C1 segment of cervical spinal cord (tissue), 14 donors: ENCODE results near the gene PCDHB4.
"Not testable (repeated sequence)": the region's sequence is repeated elsewhere in the genome, so short reads cannot be mapped to it uniquely, and the experiment has no call there.

Source experiments
- DNase-seq, 14 donors: peaks; one replicate each; lab custom pipeline; 2025; lab: John Stamatoyannopoulos, UW

Gene PCDHB4

DNA sequence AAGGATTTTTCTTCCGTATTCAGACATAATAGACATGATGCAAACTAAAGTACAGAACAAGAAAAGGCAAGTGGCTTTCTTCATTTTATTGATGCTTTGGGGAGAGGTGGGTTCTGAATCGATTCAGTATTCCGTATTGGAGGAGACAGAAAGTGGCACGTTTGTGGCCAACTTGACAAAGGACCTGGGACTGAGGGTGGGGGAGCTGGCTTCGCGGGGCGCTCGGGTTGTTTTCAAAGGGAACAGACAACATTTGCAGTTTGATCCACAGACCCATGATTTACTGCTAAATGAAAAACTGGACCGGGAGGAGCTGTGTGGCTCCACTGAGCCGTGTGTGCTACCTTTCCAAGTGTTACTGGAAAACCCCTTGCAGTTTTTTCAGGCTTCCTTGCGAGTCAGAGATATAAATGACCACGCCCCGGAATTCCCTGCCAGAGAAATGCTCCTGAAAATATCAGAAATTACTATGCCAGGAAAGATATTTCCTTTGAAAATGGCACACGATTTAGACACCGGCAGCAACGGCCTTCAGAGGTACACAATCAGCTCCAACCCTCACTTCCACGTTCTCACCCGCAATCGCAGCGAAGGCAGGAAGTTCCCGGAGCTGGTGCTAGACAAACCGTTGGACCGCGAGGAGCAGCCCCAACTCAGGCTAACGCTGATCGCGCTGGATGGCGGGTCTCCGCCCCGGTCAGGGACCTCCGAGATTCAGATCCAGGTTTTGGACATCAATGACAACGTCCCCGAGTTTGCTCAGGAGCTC is 28.8 kb downstream of the PCDHB4 start:
- no peak for DNase-seq

DNA sequence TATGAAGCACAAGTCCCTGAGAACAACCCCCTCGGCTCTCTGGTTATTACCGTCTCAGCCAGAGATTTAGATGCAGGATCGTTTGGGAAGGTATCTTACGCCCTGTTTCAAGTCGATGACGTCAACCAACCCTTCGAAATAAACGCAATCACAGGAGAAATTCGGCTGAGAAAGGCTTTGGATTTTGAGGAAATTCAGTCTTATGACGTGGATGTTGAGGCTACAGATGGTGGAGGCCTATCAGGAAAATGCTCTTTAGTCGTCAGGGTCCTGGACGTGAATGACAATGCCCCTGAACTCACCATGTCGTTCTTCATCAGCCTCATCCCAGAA is 29.3 kb downstream of the PCDHB4 start:
- DNase-seq: no peak

DNA sequence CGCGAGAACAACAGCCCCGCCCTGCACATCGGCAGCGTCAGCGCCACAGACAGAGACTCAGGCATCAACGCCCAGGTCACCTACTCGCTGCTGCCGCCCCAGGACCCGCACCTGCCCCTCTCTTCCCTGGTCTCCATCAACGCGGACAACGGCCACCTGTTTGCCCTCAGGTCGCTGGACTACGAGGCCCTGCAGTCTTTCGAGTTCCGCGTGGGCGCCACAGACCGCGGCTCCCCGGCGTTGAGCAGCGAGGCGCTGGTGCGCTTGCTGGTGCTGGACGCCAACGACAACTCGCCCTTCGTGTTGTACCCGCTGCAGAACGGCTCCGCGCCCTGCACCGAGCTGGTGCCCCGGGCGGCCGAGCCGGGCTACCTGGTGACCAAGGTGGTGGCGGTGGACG is 30.0 kb downstream of the PCDHB4 start:
- not testable (repeated sequence) for DNase-seq

DNA sequence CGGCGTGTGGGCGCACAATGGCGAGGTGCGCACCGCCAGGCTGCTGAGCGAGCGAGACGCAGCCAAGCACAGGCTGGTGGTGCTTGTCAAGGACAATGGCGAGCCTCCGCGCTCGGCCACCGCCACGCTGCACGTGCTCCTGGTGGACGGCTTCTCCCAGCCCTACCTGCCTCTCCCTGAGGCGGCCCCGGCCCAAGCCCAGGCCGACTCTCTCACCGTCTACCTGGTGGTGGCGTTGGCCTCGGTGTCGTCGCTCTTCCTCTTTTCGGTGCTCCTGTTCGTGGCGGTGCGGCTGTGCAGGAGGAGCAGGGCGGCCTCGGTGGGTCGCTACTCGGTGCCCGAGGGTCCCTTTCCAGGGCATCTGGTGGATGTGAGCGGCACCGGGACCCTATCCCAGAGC is 30.5 kb downstream of the PCDHB4 start:
- not testable (repeated sequence) for DNase-seq

DNA sequence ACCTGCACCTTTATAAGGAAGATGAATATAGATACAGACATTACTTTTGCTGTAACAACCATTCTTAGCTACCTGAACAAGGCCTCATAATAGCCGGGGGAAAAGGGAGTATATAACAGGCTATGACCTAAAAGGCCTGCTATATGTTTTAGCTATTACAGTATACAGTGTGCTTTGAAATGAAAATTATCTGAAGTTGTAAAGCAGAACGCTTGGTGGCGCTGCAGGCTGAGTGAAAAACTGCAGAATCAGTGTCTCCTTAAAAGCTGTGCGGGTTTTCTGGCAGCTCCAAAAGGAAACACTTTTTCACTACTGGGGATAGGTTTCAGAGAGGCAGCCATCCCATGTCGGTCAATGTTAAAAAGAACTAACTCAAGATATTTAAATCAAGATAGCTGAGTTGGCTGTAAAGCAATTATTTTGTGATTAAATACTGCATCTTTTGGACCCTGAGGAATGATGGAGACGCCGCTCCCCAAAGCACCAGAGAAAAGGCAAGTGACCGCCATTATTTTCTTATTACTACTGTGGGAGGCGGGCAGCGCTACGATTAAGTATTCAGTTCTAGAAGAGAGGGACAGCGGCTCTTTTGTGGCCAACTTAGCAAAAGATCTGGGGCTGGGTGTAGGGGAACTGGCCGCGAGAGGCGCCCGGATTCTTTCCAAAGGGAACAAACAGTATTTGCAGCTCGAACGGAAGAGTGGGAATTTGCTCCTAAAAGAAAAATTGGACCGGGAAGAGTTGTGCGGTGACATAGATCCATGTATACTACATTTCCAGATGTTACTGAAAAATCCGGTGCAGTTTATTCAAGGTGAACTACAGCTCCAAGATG is 34.1 kb downstream of the PCDHB4 start:
- DNase-seq: no peak

DNA sequence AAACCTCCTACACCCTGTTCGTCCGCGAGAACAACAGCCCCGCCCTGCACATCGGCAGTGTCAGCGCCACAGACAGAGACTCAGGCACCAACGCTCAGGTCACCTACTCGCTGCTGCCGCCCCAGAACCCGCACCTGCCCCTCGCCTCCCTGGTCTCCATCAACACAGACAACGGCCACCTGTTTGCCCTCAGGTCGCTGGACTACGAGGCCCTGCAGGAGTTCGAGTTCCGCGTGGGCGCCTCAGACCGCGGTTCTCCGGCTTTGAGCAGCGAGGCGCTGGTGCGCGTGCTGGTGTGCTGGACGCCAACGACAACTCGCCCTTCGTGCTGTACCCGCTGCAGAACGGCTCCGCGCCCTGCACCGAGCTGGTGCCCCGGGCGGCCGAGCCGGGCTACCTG is 35.7 kb downstream of the PCDHB4 start:
- not testable (repeated sequence) for DNase-seq

DNA sequence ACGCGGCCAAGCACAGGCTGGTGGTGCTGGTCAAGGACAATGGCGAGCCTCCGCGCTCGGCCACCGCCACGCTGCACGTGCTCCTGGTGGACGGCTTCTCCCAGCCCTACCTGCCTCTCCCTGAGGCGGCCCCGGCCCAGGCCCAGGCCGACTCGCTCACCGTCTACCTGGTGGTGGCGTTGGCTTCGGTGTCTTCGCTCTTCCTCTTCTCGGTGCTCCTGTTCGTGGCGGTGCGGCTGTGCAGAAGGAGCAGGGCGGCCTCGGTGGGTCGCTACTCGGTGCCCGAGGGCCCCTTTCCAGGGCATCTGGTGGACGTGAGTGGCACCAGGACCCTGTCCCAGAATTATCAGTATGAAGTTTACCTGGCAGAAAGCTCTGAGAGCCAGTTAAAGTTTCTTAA is 36.3 kb downstream of the PCDHB4 start:
- not testable (repeated sequence) for DNase-seq

DNA sequence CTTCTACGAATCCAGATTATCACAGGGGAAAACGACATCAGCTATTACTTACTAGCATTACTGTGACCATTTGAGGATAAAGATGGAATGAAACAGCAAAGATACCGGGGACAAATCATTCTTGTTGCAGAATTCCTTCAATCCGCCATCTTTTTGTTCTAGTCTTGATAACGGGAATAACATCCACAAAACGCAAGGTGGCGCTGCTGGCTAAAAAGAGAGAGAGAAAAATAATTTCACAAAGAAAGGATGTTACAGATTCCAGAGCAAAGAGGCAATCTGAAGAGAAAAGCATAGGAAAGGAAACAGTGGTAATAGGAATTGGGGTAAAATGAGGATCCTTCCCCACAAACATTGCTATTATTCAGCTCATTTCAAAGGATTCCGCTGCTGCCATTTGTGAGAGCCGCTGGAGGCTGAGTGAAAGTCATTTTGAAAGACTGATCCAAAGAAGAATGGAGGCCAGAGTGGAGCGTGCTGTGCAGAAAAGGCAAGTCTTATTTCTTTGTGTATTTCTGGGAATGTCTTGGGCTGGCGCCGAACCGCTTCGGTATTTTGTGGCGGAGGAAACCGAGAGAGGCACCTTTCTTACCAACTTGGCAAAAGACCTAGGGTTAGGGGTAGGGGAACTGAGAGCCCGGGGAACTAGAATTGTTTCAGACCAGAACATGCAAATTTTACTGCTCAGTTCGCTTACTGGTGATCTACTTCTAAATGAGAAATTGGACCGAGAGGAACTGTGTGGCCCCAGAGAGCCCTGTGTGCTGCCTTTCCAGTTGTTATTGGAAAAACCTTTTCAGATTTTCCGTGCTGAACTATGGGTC is 51.0 kb downstream of the PCDHB4 start, which contains the start of gene PCDHB7:
PCDHB7 (plus strand) TSS at position 264 of the 824 bp plus-strand sequence; CDS start at position 456, 192 bp downstream.
- no peak for DNase-seq

DNA sequence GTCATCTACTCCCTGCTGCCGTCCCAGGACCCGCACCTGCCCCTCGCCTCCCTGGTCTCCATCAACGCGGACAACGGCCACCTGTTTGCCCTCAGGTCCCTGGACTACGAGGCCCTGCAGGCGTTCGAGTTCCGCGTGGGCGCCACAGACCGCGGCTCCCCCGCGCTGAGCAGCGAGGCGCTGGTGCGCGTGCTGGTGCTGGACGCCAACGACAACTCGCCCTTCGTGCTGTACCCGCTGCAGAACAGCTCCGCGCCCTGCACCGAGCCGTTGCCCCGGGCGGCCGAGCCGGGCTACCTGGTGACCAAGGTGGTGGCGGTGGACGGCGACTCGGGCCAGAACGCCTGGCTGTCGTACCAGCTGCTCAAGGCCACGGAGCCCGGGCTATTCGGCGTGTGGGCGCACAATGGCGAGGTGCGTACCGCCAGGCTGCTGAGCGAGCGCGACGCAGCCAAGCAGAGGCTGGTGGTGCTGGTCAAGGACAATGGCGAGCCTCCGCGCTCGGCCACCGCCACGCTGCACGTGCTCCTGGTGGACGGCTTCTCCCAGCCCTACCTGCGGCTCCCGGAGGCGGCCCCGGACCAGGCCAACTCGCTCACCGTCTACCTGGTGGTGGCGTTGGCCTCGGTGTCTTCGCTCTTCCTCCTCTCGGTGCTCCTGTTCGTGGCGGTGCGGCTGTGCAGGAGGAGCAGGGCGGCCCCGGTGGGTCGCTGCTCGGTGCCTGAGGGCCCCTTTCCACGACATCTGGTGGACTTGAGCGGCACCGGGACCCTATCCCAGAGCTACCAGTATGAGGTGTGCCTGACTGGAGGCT is 52.9 kb downstream of the PCDHB4 start:
- not testable (repeated sequence) for DNase-seq
